ENCODE results near the gene NIPAL4.
"Not testable (repeated sequence)": the region's sequence is repeated elsewhere in the genome, so short reads cannot be mapped to it uniquely, and the experiment has no call there.

Gene NIPAL4

GRCh38 chr5:157459715-157460599 lies at the start of gene NIPAL4:
NIPAL4 (plus strand) TSS chr5:157460213; CDS start chr5:157460321, 108 bp downstream.
- DNase-seq (ENCODE audit: low spot score) = peak; percentile 67

GRCh38 chr5:157415838-157416237 lies 44.2 kb upstream of the NIPAL4 start:
- no peak for DNase-seq (ENCODE audit: low spot score)

DNA sequence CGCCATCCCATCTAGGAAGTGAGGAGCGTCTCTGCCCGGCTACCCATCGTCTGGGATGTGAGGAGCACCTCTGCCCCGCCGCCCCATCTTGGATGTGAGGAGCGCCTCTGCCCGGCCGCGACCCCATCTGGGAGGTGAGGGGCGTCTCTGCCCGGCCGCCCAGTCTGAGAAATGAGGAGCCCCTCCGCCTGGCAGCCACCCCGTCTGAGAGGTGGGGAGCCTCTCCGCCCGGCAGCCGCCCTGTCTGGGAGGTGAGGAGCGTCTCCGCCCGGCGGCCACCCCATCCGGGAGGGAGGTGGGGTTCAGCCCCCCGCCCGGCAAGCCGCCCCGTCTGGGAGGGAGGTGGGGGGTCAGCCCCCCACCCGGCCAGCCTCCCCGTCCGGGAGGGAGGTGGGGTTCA lies 40.5 kb upstream of the NIPAL4 start:
- DNase-seq (ENCODE audit: low spot score) = not testable (repeated sequence)

DNA sequence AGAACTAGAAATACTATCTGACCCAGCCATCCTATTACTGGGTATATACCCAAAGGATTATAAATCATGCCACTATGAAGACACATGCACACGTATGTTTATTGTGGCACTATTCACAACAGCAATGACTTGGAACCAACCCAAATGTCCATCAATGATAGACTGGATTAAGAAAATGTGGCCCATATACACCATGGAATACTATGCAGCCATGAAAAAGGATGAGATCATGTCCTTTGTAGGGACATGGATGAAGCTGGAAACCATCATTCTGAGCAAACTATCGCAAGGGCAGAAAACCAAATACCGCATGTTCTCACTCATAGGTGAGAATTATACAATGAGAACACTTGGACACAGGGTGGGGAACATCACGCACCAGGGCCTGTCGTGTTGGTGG lies 30.1 kb upstream of the NIPAL4 start:
- not testable (repeated sequence) for DNase-seq (ENCODE audit: low spot score)

- DNase-seq (ENCODE audit: low spot score) = no peak
These were observed 28.3 kb upstream of the NIPAL4 start for GRCh38 chr5:157431544-157432200.

GRCh38 chr5:157434096-157434495 lies 25.9 kb upstream of the NIPAL4 start:
- DNase-seq (ENCODE audit: low spot score) = no peak

DNA sequence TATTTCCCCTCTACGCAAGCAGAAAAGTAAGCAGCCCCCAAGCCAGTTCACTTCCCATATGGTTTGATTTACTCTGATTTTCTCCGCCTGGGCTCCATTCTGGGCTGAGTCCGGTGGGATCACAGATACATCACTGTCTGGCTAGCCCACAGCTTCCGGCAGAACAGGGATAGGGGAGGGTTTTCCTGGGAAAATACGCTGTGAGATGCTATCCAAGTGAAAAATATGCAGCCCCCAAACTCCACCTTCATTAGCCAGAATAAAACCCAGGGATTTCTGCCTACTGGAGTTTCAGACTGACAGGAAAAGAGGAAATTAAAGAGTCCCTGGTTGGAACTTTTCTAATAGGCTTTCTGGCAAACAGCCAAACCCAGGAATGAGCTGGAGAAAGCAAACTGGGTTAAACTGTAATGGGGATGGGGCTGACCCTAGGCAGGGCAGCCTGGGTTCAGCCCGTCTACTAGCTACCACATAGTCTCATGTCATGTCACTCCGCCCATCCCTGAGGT lies 16.9 kb upstream of the NIPAL4 start:
- DNase-seq (ENCODE audit: low spot score) = peak; percentile 79

DNA sequence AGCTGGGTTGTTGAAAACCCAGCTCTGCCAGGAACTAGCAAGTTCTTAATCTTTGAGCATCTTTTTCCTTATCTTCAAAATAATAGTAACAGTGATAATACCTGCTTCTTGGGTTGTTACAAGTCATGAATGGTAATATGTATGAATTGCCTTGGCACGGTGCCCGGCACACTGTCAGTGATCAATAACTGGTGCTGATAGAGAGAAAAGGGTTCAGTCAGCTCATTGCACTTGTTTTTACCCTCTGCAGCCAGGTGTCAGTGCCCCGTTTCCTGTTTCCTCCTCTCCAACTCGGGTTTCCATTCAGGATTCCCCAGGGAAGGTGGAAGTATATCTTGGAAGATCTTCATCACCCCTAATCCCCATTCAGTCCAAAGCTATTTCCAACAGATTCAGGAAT lies 15.8 kb upstream of the NIPAL4 start:
- DNase-seq (ENCODE audit: low spot score) = no peak

DNA sequence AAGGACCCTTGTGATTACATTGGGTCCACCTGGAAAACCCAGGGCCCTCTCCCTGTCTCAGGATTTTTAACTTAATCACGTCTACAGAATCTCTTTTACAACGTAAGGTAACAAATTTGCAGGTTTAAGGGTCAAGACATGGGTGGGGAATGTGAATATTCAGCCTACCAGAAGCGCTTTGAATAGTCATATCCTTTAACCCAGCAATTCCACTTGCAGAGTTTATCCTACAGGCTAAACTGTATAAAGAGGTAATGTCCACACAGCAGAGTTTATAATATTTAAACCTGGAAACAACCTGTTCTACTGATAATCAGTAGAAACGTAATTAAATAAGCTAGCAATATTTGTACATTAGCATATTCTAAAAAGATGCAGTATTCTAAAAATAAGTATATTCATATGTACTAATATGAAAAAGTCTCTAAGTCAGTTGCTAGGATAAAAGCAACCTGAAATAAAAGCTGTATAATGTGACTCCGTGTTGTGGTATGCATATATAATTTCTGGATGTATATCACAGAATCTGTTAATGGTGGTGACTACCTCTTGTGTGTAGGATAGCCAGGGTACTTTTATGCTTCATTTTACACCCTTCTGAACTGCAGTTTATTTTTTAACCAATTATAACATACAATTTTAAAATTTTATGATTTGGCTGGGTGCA lies 14.1 kb upstream of the NIPAL4 start:
- DNase-seq (ENCODE audit: low spot score) = no peak

DNA sequence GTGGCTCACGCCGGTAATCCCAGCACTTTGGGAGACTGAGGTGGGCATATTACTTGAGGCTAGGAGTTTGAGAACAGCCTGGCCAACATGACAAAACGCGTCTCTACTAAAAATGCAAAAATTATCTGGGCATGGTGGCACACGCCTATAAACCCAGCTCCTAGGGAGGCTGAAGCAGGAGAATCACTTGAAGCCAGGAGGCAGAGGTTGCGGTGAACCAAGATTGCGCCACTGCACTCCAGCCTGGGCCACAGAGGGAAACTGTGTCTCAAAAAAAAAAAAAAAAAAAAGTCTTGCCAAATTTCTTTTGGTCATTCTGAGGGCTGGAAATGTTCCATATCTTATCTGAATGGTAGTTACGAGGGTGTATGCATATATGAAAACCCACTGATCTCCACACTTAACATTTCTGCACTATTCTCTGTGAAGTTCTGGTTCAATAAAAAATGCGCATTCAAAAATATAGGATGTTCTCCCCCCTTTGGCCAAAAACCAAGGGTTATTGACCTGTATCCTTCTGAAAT lies 13.5 kb upstream of the NIPAL4 start:
- DNase-seq (ENCODE audit: low spot score) = no peak

- DNase-seq (ENCODE audit: low spot score) = no peak
These were observed 12.8 kb upstream of the NIPAL4 start for GRCh38 chr5:157447201-157447637.

GRCh38 chr5:157449011-157449723 lies 10.8 kb upstream of the NIPAL4 start:
- no peak for DNase-seq (ENCODE audit: low spot score)

- no peak for DNase-seq (ENCODE audit: low spot score)
These were observed 10.0 kb upstream of the NIPAL4 start for GRCh38 chr5:157450024-157450423.

GRCh38 chr5:157451806-157452205 lies 8.2 kb upstream of the NIPAL4 start:
- DNase-seq (ENCODE audit: low spot score) = peak; percentile 46

GRCh38 chr5:157454273-157454672 lies 5.7 kb upstream of the NIPAL4 start:
- DNase-seq (ENCODE audit: low spot score) = peak; percentile 30

DNA sequence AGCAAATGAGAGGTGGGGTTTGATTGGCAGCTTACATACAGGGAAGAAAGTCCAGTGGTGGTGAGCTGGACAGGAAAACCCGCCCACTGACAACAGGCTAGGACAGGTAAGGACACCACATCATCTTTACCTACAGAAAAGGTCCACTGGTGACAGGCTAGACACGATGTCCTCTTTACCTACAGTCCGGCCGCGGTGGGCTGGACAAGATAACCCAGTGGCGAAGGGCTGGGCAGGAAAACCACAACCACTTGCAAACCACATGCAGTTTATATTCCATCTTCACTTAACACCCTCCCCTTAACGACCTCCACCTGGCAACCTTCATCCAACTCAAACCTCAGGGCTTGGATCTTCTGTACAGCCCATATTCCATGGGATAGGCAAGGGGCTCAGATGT lies 5.0 kb upstream of the NIPAL4 start:
- DNase-seq (ENCODE audit: low spot score) = peak; percentile 28

DNA sequence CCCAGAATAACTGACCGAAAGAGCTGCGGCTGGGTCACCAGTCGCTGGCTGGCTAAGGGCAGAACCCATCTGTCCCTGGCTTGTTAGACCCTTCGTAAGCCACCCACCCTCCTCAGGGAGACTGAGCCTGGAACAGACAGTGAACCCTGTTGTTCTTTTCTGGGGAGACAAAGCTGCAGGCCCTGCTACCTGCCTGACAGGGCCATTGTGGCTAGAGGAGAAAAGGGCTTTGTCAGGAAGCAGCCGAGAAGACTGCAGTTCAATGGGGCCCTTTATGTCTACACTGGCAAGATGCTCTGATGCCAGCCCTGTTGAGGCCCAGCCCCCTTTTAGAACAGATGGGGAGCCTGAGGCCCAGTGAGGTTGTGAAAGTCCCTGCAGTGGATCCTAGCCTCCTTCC lies 3.7 kb upstream of the NIPAL4 start:
- DNase-seq (ENCODE audit: low spot score) = peak; percentile 26

GRCh38 chr5:157457391-157457790 lies 2.6 kb upstream of the NIPAL4 start:
- peak; percentile 6 for DNase-seq (ENCODE audit: low spot score)

DNA sequence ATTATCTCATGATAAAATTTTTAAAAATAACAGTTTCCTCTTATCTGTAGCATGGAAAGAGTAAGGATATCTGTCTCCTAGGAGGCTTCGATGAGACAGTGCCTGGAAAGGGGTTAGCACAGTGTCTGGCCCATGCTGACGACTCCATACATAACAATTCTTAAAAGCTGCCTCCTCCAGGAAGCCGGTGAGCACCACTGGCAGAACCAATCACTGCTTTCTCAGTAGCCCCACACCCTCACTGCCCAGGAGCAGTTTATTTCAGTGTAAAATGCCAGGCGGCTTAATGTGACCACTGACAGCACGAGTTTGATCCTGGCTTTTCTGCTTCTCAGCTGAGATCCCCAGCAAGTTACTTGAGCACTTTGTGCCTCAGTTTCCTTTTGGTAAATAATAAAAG lies 1.2 kb upstream of the NIPAL4 start:
- DNase-seq (ENCODE audit: low spot score) = peak; percentile 11

GRCh38 chr5:157460921-157461792 lies 1.1 kb downstream of the NIPAL4 start:
- no peak for DNase-seq (ENCODE audit: low spot score)

- no peak for DNase-seq (ENCODE audit: low spot score)
These were observed 3.1 kb downstream of the NIPAL4 start for GRCh38 chr5:157463081-157463480.

Data from left forelimb (tissue), 1 donor.